K562 (cell line): ENCODE measurements around the gene CELF4. TPM values are rescaled to one million over a fixed set of nuclear protein-coding genes. Genes with fewer than 3 reads are reported as not detected.

ENCODE experiments used
- ATAC-seq: fragments of 200-7000 bp; cut with Tn5 transposase; 3 replicates; pipeline ENCODE4 v1.9.1; 2020; ENCODE audit warnings: moderate library complexity
- BruUV-seq: library from RNA; stranded (reverse); fragments of 400-500 nt; replicated peaks from 2 replicates; lab custom pipeline; 2021; lab: Mats Ljungman, UMichigan
- CTCF ChIA-PET: fragments of 300-600 bp; formaldehyde crosslinking; extraction: SDS; loops from one replicate; lab custom pipeline; 2021; ENCODE audit warnings: low intra/inter-chr PET ratio; lab: Yijun Ruan, JAX
- POLR2A ChIA-PET: fragments of 300-600, 350-650 bp; sonication (Branson Sonifier 250); formaldehyde crosslinking; extraction: SDS; loops from one replicate; lab custom pipeline; 2021; ENCODE audit warnings: antibody characterized with exemption, inconsistent platforms; lab: Yijun Ruan, JAX
- DNase-seq, 4 experiments: peaks; one replicate each; pipeline versions ENCODE4 v3.0.0 to v3.0.0-alpha.2; 2011 to 2018; ENCODE audit warnings: low spot score in 3 of 4, mixed read lengths in 3 of 4; ENCODE audit errors: extremely low read depth in 1 of 4
- FAIRE-seq: peaks from 2 replicates; lab custom pipeline; 2011; peaks lifted over from hg19 to GRCh38; lab: Jason Lieb, UNC
- H2AFZ ChIP-seq: 2 replicates; pipeline ENCODE4 v1.6.0; 2011; ENCODE audit warnings: low read depth, low read length, control low read depth, inconsistent platforms
- H3K27ac ChIP-seq: fragments of 200-600 bp; 3 replicates; pipeline ENCODE4 v1.8.0; 2011; ENCODE audit warnings: low read depth, mild to moderate bottlenecking, control low read depth, inconsistent platforms, low read length, moderate library complexity, mixed read lengths; ENCODE audit errors: extremely low read depth
- H3K27me3 ChIP-seq, 2 experiments: fragments of 300-600 bp in 1 of 2; 2 replicates in 1 of 2; 3 replicates in 1 of 2; pipeline versions ENCODE4 v1.6.0 to v1.8.0; 2011; ENCODE audit warnings: inconsistent platforms in 2 of 2, low read length in 2 of 2, mild to moderate bottlenecking in 1 of 2, mixed read lengths in 1 of 2, moderate library complexity in 1 of 2; ENCODE audit not compliant: control insufficient read depth in 2 of 2, insufficient read depth in 2 of 2
- H3K36me3 ChIP-seq: fragments of 300-600 bp; 3 replicates; pipeline ENCODE4 v1.8.0; 2011; ENCODE audit warnings: mild to moderate bottlenecking, low read length, inconsistent platforms; ENCODE audit not compliant: control insufficient read depth, insufficient read depth
- H3K4me1 ChIP-seq, 2 experiments: fragments of 200-600 bp in 1 of 2; replicated peaks in 1 of 2; 2 replicates in 1 of 2; 3 replicates in 1 of 2; pipeline versions ENCODE4 v1.5.1 to v1.8.0; 2011; ENCODE audit warnings: inconsistent platforms in 2 of 2, low read length in 2 of 2, mild to moderate bottlenecking in 1 of 2, mixed read lengths in 1 of 2, moderate library complexity in 1 of 2; ENCODE audit not compliant: control insufficient read depth in 2 of 2, insufficient read depth in 2 of 2
- H3K4me2 ChIP-seq: 2 replicates; pipeline ENCODE4 v1.6.1; 2011; ENCODE audit warnings: low read length, control low read depth, inconsistent platforms, mixed read lengths; ENCODE audit not compliant: insufficient read depth
- H3K4me3 ChIP-seq: fragments of 200-600 bp; sonication (generic), shearing (Covaris generic); 2 replicates; pipeline ENCODE4 v1.5.1; 2016; ENCODE audit warnings: control low read depth, inconsistent platforms
- H3K79me2 ChIP-seq: fragments of 200-600 bp; 3 replicates; pipeline ENCODE4 v1.8.0; 2011; ENCODE audit warnings: low read length, inconsistent platforms; ENCODE audit not compliant: control insufficient read depth, insufficient read depth
- H3K9ac ChIP-seq, 2 experiments: 2 replicates each; pipeline versions ENCODE4 v1.6.0 to v1.6.1; 2011; ENCODE audit warnings: low read depth in 2 of 2, low read length in 2 of 2, control low read depth in 1 of 2, inconsistent platforms in 1 of 2, mild to moderate bottlenecking in 1 of 2, mixed read lengths in 1 of 2; ENCODE audit not compliant: insufficient read depth in 1 of 2
- H3K9me1 ChIP-seq: one replicate; pipeline ENCODE4 v1.6.0; 2011; ENCODE audit warnings: inconsistent platforms, mild to moderate bottlenecking, low read length, moderate library complexity; ENCODE audit not compliant: control insufficient read depth, insufficient read depth
- H3K9me3 ChIP-seq: replicated peaks from 2 replicates; pipeline ENCODE4 v1.5.1; 2011; ENCODE audit warnings: low read depth, low read length, inconsistent platforms; ENCODE audit not compliant: control insufficient read depth, insufficient read depth
- H4K20me1 ChIP-seq: replicated peaks from 2 replicates; pipeline ENCODE4 v1.6.1; 2011; ENCODE audit warnings: low read length, inconsistent platforms, mixed read lengths; ENCODE audit not compliant: control insufficient read depth, insufficient read depth
- BHLHE40 ChIP-seq: IDR thresholded peaks from 2 replicates; pipeline ENCODE4 v1.6.1; 2011; ENCODE audit warnings: low read length, improper control_type of control experiment
- COPS2 ChIP-seq: fragments of 450-650 bp; conservative IDR thresholded peaks from 2 replicates; pipeline ENCODE4 v1.6.1; 2016; ENCODE audit warnings: mild to moderate bottlenecking, moderate library complexity
- NFXL1 ChIP-seq: fragments of 450-650 bp; formaldehyde crosslinking; IDR thresholded peaks from 2 replicates; pipeline ENCODE4 v1.4.0; 2021; ENCODE audit warnings: mild to moderate bottlenecking
- RBFOX2 ChIP-seq: fragments of 200-400 bp; formaldehyde crosslinking; IDR thresholded peaks from 2 replicates; pipeline ENCODE4 v1.6.1; 2017; ENCODE audit warnings: low read depth, mild to moderate bottlenecking, low read length, moderate library complexity
- SETDB1 ChIP-seq: IDR thresholded peaks from one replicate; pipeline ENCODE4 v1.6.1; 2012; ENCODE audit warnings: low read length, control low read depth, inconsistent platforms
- VEZF1 ChIP-seq: fragments of 200-800 bp; sonication (Bioruptor generic); IDR thresholded peaks from 2 replicates; pipeline ENCODE4 v1.6.1; 2017; ENCODE audit warnings: missing genetic modification characterization, missing compliant biosample characterization
- WGBS: fragments of 100-300 bp; shearing (Covaris generic); methylation state at CpG from one replicate; pipeline ENCODE4 v1.1.6; 2016; ENCODE audit warnings: low coverage, mixed read lengths; ENCODE audit not compliant: insufficient coverage; ENCODE audit errors: missing lambda C conversion rate; 5-methylcytosine and 5-hydroxymethylcytosine counted together
- in situ Hi-C: fragments of 300-500 bp; cut with MboI; formaldehyde crosslinking; loops from 4 replicates; pipeline ENCODE4 v1.15.0; 2018; ENCODE audit warnings: inconsistent platforms, mixed read lengths
- intact Hi-C: fragments of 100-400 bp; cut with micrococcal nuclease; formaldehyde crosslinking; loops from 2 replicates; pipeline ENCODE4 v1.14.2; 2022
- polyA plus RNA-seq, 8 experiments: library from polyadenylated mRNA; depleted of rRNA in 4 of 8; stranded (reverse) in 5 of 8; unstranded in 3 of 8; fragments of >200 nt; fragmentation: Nextera tagmentation in 2 of 8; fragmentation: Illumina TruSeq in 1 of 8; extraction: Ambion mirVana in 2 of 8; extraction: Trizol in 1 of 8; gene quantifications; 2 replicates each; pipeline versions ENCODE4 v1.2.1 to v1.2.3, GENCODE V29; 2011 to 2014; ENCODE audit warnings: inconsistent platforms in 1 of 8, missing spikeins in 1 of 8
- total RNA-seq, 7 experiments: library from RNA; depleted of rRNA in 6 of 7; stranded (reverse); fragments of >200 nt in 6 of 7; fragmentation: Illumina TruSeq in 2 of 7; extraction: Trizol in 2 of 7; gene quantifications; 2 replicates each; pipeline versions ENCODE4 v1.2.1 to v1.2.3, GENCODE V29; 2011 to 2021; ENCODE audit warnings: low replicate concordance in 1 of 7

Gene CELF4
- total and polyA plus RNA-seq, 9 of the 15 experiments (the other 6 are each of a cell fraction or from before 2014, with no cell fraction given), result 0.04 to 0.24 (median 0.07) TPM; not detected in 3

DNA sequence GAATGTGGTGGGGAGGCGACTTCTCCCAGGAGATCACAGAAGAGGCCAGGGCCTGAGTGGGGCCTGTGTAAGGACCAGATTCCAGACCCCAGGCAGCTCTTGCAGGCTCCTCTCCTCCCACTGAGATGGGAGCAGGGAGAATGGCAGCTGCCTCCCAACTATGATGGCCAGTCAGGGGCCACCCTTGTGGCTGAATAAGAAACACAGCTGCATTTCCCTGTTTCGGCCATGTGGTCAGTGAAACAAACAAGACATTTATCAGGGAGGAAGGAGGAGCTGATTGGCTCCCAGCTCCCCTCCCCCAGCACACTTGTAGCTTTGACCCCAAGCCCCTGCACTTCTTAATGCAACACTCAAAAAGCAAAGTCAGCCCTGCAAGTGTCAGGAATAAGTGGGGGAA lies 143.5 kb downstream of the CELF4 start (continued):
- TF ChIP-seq RBFOX2, result no peak

GRCh38 chr18:37421341-37422077 lies 144.1 kb downstream of the CELF4 start:
- Histone ChIP-seq H3K9ac (no peak overlapping the region), H3K79me2 (no peaks in the 10 kb centered on the region), H3K4me1 (no peaks in the 10 kb centered on the region), H3K36me3 (no peaks in the 10 kb centered on the region), H3K27ac (no peak overlapping the region), H4K20me1 (no peaks in the 10 kb centered on the region), H3K27me3 (no peaks in the 10 kb centered on the region; a peak in 1 of 5 replicates), H2AFZ (no peak overlapping the region), H3K9me1 (no peaks in the 10 kb centered on the region), H3K4me2 (no peak overlapping the region), H3K4me3 (no peak overlapping the region), H3K9me3 (no peaks in the 10 kb centered on the region)
- FAIRE-seq (no peak), DNase-seq (no peak), ATAC-seq (no peak)
- BruUV-seq, result no TSS peak
- intact Hi-C loops, result no loop called here
- CTCF ChIA-PET, result no interaction called here
- POLR2A ChIA-PET, result no interaction called here
- TF ChIP-seq VEZF1 (CRISPR knock-in tag) (no peak), SETDB1 (no peak), NFXL1 (CRISPR knock-in tag) (no peak), BHLHE40 (peak; percentile 36; the same call in 1 of the 2 replicates), COPS2 (no peak)
- in situ Hi-C loops, result no loop called here
- WGBS, result 2% methylated on average over 15 of the region's 16 CpGs
